Measurements from ENCODE around the gene THOC2. TPM values are rescaled to one million over a fixed set of nuclear protein-coding genes. Genes with fewer than 3 reads are reported as not detected.
"Not testable (repeated sequence)": the region's sequence is repeated elsewhere in the genome, so short reads cannot be mapped to it uniquely, and the experiment has no call there.

THOC2 gene, protein sequence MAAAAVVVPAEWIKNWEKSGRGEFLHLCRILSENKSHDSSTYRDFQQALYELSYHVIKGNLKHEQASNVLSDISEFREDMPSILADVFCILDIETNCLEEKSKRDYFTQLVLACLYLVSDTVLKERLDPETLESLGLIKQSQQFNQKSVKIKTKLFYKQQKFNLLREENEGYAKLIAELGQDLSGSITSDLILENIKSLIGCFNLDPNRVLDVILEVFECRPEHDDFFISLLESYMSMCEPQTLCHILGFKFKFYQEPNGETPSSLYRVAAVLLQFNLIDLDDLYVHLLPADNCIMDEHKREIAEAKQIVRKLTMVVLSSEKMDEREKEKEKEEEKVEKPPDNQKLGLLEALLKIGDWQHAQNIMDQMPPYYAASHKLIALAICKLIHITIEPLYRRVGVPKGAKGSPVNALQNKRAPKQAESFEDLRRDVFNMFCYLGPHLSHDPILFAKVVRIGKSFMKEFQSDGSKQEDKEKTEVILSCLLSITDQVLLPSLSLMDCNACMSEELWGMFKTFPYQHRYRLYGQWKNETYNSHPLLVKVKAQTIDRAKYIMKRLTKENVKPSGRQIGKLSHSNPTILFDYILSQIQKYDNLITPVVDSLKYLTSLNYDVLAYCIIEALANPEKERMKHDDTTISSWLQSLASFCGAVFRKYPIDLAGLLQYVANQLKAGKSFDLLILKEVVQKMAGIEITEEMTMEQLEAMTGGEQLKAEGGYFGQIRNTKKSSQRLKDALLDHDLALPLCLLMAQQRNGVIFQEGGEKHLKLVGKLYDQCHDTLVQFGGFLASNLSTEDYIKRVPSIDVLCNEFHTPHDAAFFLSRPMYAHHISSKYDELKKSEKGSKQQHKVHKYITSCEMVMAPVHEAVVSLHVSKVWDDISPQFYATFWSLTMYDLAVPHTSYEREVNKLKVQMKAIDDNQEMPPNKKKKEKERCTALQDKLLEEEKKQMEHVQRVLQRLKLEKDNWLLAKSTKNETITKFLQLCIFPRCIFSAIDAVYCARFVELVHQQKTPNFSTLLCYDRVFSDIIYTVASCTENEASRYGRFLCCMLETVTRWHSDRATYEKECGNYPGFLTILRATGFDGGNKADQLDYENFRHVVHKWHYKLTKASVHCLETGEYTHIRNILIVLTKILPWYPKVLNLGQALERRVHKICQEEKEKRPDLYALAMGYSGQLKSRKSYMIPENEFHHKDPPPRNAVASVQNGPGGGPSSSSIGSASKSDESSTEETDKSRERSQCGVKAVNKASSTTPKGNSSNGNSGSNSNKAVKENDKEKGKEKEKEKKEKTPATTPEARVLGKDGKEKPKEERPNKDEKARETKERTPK (N-terminal part only)
- 91.3 TPM for polyA plus RNA-seq
- long read RNA-seq, donor 1, full-length matches to known transcripts: 4 of 4 reads
- long read RNA-seq, donor 1, partial matches to known transcripts: 0 of 4 reads
- long read RNA-seq, donor 1, other reads (novel, unspliced or antisense): 0 of 4 reads
- long read RNA-seq, donor 2, transcript THOC2-211 (3 exons, 689 nt): major isoform, 12 of 29 reads
- long read RNA-seq, donor 2, partial matches to known transcripts: 12 of 29 reads
- long read RNA-seq, donor 2, other reads (novel, unspliced or antisense): 0 of 29 reads
- long read RNA-seq, donor 3, transcript THOC2-211 (3 exons, 689 nt): major isoform, 12 of 27 reads
- long read RNA-seq, donor 3, partial matches to known transcripts: 8 of 27 reads
- long read RNA-seq, donor 3, other reads (novel, unspliced or antisense): 0 of 27 reads
- long read RNA-seq, donor 4, transcript THOC2-211 (3 exons, 689 nt): major isoform, 6 of 7 reads
- long read RNA-seq, donor 4, partial matches to known transcripts: 0 of 7 reads
- long read RNA-seq, donor 4, other reads (novel, unspliced or antisense): 0 of 7 reads
- long read RNA-seq, donor 5, full-length matches to known transcripts: 6 of 13 reads
- long read RNA-seq, donor 5, partial matches to known transcripts: 7 of 13 reads
- long read RNA-seq, donor 5, other reads (novel, unspliced or antisense): 0 of 13 reads
- long read RNA-seq, donor 6, transcript THOC2-211 (3 exons, 689 nt): major isoform, 9 of 20 reads
- long read RNA-seq, donor 6, partial matches to known transcripts: 6 of 20 reads
- long read RNA-seq, donor 6, other reads (novel, unspliced or antisense): 0 of 20 reads
- long read RNA-seq, donor 7, partial matches to known transcripts: 0 of 8 reads
- long read RNA-seq, donor 7, other reads (novel, unspliced or antisense): 0 of 8 reads
- long read RNA-seq, donor 8, transcript THOC2-211 (3 exons, 689 nt): major isoform, 11 of 47 reads
- long read RNA-seq, donor 8, transcript THOC2-214 (2 exons, 398 nt): minor isoform, 10 of 47 reads
- long read RNA-seq, donor 8, partial matches to known transcripts: 24 of 47 reads
- long read RNA-seq, donor 8, other reads (novel, unspliced or antisense): 0 of 47 reads
- long read RNA-seq, donor 9, transcript THOC2-211 (3 exons, 689 nt): major isoform, 8 of 20 reads
- long read RNA-seq, donor 9, partial matches to known transcripts: 7 of 20 reads
- long read RNA-seq, donor 9, other reads (novel, unspliced or antisense): 0 of 20 reads
- long read RNA-seq, donor 10, partial matches to known transcripts: 14 of 21 reads
- long read RNA-seq, donor 10, other reads (novel, unspliced or antisense): 0 of 21 reads
- long read RNA-seq, donor 11, partial matches to known transcripts: 0 of 6 reads
- long read RNA-seq, donor 11, other reads (novel, unspliced or antisense): 0 of 6 reads

DNA sequence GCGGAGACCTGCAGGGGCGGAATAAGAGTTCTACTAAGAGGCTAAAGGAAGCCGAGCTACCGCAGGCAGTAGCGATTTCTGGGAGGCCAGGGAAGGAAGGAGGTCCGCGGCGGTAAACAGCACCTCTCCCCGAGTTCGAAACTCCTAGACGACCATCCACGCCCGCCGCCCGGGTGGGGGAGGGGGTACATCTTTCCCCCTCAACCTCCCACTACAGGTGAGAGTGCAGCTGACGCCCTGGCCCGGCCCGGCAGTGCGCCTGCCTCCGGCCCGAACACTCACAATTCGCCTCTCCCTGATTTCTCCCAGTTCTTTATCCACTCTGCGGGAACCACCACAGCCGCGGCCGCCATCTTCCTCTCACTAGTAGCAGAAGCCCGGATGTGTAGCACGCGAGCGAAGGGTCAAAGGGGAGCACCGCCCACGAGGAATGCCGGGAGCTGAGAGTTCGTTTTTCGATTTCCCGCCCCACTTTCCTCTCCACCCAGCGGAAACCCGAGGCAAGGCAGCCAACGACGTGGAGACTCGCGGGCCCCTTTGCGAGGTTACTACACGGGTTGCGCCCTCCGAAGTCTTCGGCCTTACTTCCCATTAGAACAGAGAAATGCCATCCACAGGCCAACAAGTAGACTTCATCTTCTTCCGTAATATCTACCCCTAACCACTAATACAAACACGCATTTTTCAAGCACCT is at the start of gene THOC2:
Gene THOC2 (minus strand): TSS at position 383 of the 694 bp plus-strand sequence. CDS start 30 bp downstream, at position 353.
- DNase-seq: peak; percentile 80 to 85
- WGBS (ENCODE audit: insufficient coverage, low lambda C conversion rate): no CpG with 5 or more reads among the region's 49 CpGs
- no peaks in the 10 kb centered on the region for H3K27me3 ChIP-seq (ENCODE audit: control insufficient read depth, insufficient read depth, low read length)
- H3K27ac ChIP-seq (ENCODE audit: low read length): peak within 1 kb of the TSS; percentile 86
- peak within 1 kb of the TSS; percentile 94 for H3K4me3 ChIP-seq (ENCODE audit: low read length)
- peaks cover 2% of the 10 kb centered on the region for H3K9me3 ChIP-seq (ENCODE audit: control insufficient read depth, low read depth, low read length)
- peaks cover 4% of the 10 kb centered on the region for H3K4me1 ChIP-seq (ENCODE audit: control insufficient read depth, insufficient read depth, low read length)
- no peaks in the 10 kb centered on the region for H3K36me3 ChIP-seq (ENCODE audit: control insufficient read depth, insufficient read depth, low read length)

DNA sequence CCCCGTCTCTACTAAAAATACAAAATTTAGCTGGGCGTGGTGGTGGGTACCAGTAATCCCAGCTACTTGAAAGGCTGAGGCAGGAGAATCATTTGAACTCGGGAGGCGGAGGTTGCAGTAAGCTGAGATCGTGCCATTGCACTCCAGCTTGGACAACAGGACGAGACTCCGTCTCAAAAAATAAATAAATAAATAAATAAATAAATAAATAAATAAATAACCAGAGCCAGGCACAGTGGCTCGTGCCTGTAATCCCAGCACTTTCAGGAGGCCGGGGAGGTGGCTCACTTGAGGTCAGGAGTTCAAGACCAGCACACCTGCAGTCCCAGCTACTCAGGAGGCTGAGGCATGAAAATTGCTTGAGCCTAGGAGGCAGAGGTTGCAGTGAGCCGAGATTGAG is 48.9 kb upstream of the THOC2 start:
- H3K4me3 ChIP-seq (ENCODE audit: low read length); H3K9me3 ChIP-seq (ENCODE audit: control insufficient read depth, low read depth, low read length); H3K36me3 ChIP-seq (ENCODE audit: control insufficient read depth, insufficient read depth, low read length); H3K27me3 ChIP-seq (ENCODE audit: control insufficient read depth, insufficient read depth, low read length): not testable (repeated sequence)
- H3K27ac ChIP-seq (ENCODE audit: low read length): peak overlapping the region; percentile 97
- WGBS (ENCODE audit: insufficient coverage, low lambda C conversion rate): no CpG with 5 or more reads among the region's 10 CpGs
- peak in 1 of 2 donors; percentile 19 for DNase-seq
- H3K4me1 ChIP-seq (ENCODE audit: control insufficient read depth, insufficient read depth, low read length): peaks cover 29% of the 10 kb centered on the region

DNA sequence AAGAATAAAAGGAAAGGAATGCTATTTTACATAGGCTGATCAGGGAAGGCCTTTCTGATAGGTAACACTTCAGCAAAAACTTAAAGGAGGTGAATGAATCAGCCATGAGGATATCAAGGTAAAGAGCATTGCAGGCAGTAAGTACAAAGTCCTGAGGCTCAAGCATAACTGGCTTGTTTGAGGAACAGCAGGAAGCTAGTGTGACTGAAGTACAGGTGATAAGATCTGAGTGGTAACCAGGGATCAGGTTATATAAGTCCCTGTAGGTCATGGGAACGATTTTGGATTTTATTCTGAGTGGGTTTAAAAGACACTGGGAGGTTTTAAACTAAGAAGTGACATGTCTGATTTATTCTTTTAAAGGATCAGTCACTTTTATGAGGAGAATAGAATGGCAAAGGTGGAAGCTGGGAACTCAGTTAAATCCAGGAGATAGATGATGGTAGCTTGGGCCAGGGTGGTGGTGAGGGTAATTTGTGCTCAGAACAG is 47.1 kb upstream of the THOC2 start:
- H3K36me3 ChIP-seq (ENCODE audit: control insufficient read depth, insufficient read depth, low read length): no peaks in the 10 kb centered on the region
- H3K4me1 ChIP-seq (ENCODE audit: control insufficient read depth, insufficient read depth, low read length): peaks cover 24% of the 10 kb centered on the region
- H3K27me3 ChIP-seq (ENCODE audit: control insufficient read depth, insufficient read depth, low read length): no peaks in the 10 kb centered on the region
- peak overlapping the region; percentile 97 for H3K27ac ChIP-seq (ENCODE audit: low read length)
- H3K4me3 ChIP-seq (ENCODE audit: low read length): no peak overlapping the region
- no CpG with 5 or more reads among the region's 1 CpG for WGBS (ENCODE audit: insufficient coverage, low lambda C conversion rate)
- H3K9me3 ChIP-seq (ENCODE audit: control insufficient read depth, low read depth, low read length): no peaks in the 10 kb centered on the region
- DNase-seq: peak; percentile 65 to 86

DNA sequence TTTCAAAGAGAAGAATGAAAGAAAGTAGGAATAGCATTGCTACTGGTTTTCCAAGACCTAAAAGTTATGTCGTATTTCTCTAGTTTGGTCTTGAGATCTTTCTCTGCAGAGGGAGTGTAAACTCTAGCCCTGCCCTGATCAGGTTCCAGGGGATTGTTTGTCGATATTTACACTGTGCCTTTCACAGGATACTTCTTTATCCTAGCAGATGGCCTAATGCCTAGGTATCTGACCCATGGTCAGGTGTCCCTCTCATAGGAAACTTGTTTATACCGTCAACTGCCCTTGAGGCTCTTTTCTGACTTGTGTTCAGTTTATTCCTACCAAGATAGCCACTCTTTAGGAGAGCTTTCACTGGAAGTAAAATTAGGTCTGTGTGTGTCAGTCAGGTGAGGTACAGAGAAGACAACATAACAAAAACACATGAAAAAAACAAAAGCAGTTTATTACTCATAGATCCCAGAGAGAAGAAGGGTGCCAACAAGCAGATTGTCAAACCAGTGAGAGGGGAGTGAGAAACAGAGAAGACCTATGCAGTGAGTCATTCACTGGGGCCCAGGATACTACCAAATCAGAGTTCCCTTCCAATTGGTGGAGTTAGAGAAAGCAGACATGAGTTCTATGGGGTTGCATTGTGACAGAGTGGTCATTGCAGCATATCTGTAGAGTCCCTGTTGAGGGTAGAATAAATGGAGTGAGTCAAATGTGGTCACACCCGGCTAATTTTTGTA is 40.6 kb upstream of the THOC2 start:
- H3K4me3 ChIP-seq (ENCODE audit: low read length): no peak overlapping the region
- no peaks in the 10 kb centered on the region for H3K27me3 ChIP-seq (ENCODE audit: control insufficient read depth, insufficient read depth, low read length)
- H3K27ac ChIP-seq (ENCODE audit: low read length): no peak overlapping the region
- no peak for DNase-seq
- no peaks in the 10 kb centered on the region for H3K36me3 ChIP-seq (ENCODE audit: control insufficient read depth, insufficient read depth, low read length)
- WGBS (ENCODE audit: insufficient coverage, low lambda C conversion rate): no CpG with 5 or more reads among the region's 4 CpGs
- peaks cover 8% of the 10 kb centered on the region for H3K4me1 ChIP-seq (ENCODE audit: control insufficient read depth, insufficient read depth, low read length)
- H3K9me3 ChIP-seq (ENCODE audit: control insufficient read depth, low read depth, low read length): no peaks in the 10 kb centered on the region

DNA sequence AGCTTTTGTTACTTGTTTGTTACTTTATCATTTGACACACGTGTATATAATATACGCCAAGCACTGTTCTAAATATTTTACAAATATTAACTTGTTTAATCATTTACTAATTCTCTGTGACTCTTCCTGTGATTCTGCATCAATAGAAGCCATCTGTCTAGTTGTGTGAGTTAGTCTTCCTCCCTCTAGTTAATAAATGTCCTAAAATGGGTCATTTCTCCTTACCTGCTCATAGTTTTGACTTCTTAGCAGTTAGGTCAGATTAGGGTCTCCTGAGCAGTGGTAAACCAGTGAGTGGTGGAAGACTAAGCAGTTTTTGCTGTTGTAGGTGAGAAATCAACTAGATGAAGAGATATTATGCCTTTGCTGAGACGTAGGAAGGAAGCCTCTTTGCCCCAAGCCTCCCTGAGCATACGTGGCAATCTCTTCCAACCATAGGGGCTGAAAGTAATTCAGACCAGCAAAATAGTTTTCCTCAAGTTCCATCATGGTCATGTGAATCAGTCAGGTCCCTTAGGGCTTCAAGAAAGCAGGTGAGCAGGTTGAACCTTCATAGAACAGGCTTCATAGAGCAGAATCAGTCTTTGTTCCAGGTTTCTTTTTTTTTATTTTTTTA is 38.7 kb upstream of the THOC2 start:
- DNase-seq: peak; percentile 12 to 61
- no peaks in the 10 kb centered on the region for H3K36me3 ChIP-seq (ENCODE audit: control insufficient read depth, insufficient read depth, low read length)
- no peaks in the 10 kb centered on the region for H3K27me3 ChIP-seq (ENCODE audit: control insufficient read depth, insufficient read depth, low read length)
- no peaks in the 10 kb centered on the region for H3K9me3 ChIP-seq (ENCODE audit: control insufficient read depth, low read depth, low read length)
- H3K4me1 ChIP-seq (ENCODE audit: control insufficient read depth, insufficient read depth, low read length): peaks cover 5% of the 10 kb centered on the region
- no peak overlapping the region for H3K4me3 ChIP-seq (ENCODE audit: low read length)
- H3K27ac ChIP-seq (ENCODE audit: low read length): peak overlapping the region; percentile 94
- WGBS (ENCODE audit: insufficient coverage, low lambda C conversion rate): no CpG with 5 or more reads among the region's 4 CpGs

DNA sequence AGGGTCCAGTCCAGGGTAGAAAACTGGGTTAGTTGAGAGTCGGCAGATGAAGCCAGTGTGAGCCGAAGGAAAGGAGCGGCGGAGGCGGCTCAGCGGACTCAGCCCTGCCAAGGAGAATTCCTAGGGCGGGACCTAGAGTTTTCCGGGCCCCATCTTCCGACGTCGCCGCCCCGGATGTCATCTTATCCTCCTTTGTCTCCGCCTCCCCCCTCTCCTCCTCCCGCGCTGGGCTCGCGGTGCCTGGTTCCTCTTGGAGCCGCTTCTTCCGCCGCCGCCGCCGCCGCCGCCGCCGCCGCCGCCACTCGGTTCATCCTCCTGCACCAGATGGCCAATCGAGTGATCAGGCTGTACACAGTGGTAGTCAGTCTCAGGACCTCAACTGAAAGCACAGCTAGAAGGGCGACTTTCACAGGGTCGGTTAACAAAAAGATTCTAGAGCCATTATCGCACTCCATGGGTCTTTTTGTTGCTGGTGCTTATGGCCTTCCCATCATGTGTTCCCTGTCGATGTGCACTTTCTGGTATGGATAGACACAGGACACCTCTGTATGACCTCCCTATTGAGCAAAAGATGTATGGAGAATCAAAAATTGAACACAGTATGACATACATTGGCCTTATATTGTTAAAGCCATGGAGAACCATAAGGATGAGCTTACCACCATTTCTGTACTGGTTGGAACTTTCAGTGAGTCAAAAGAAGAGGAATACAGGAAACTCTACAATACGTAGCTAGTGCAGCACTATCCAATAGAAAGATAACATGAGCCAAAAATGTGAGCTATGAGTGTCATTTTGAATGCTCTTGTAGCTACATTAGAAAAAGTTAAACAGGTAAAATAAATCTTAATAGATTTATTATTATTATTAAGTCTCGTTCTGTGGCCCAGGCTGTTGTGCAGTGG is 32.4 kb upstream of the THOC2 start:
- no peaks in the 10 kb centered on the region for H3K36me3 ChIP-seq (ENCODE audit: control insufficient read depth, insufficient read depth, low read length)
- peak overlapping the region; percentile 85 for H3K27ac ChIP-seq (ENCODE audit: low read length)
- DNase-seq: peak; percentile 78 to 91
- H3K9me3 ChIP-seq (ENCODE audit: control insufficient read depth, low read depth, low read length): no peaks in the 10 kb centered on the region
- peak overlapping the region; percentile 27 for H3K4me3 ChIP-seq (ENCODE audit: low read length)
- H3K4me1 ChIP-seq (ENCODE audit: control insufficient read depth, insufficient read depth, low read length): no peaks in the 10 kb centered on the region
- no peaks in the 10 kb centered on the region for H3K27me3 ChIP-seq (ENCODE audit: control insufficient read depth, insufficient read depth, low read length)
- no CpG with 5 or more reads among the region's 38 CpGs for WGBS (ENCODE audit: insufficient coverage, low lambda C conversion rate)

DNA sequence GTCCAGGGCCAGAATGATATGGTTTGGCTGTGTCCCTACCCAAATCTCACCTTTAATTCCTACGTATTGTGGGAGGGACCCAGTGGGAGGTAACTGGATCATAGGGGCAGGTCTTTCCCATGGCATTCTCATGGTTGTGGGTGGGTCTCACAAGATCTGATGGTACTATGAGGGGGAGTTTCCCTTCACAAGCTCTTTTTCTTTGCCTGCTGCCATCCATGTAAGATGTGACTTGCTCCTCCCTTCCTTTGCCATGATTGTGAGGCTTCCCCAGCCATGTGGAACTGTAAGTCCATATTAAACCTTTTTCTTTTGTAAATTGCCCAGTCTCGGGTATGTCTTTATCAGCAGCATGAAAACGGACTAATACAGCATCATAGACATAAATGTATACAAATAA is 27.0 kb upstream of the THOC2 start:
- no CpG with 5 or more reads among the region's 3 CpGs for WGBS (ENCODE audit: insufficient coverage, low lambda C conversion rate)
- not testable (repeated sequence) for H3K4me1 ChIP-seq (ENCODE audit: control insufficient read depth, insufficient read depth, low read length); H3K9me3 ChIP-seq (ENCODE audit: control insufficient read depth, low read depth, low read length); DNase-seq; H3K36me3 ChIP-seq (ENCODE audit: control insufficient read depth, insufficient read depth, low read length); H3K4me3 ChIP-seq (ENCODE audit: low read length); H3K27ac ChIP-seq (ENCODE audit: low read length); H3K27me3 ChIP-seq (ENCODE audit: control insufficient read depth, insufficient read depth, low read length)
